Astrocyte (in vitro differentiated cells and primary cell): ENCODE results near the gene CIBAR2. TPM values are rescaled to one million over a fixed set of nuclear protein-coding genes. Genes with fewer than 3 reads are reported as not detected.
A peak's percentile ranks its signal among the peaks of the same experiment; 100 is the strongest.

ENCODE experiments used
- DNase-seq: peaks from one replicate; pipeline ENCODE4 v3.0.0-alpha.2; 2010; ENCODE audit warnings: low read depth
- FAIRE-seq: peaks from 2 replicates; lab custom pipeline; 2011; peaks lifted over from hg19 to GRCh38; lab: Jason Lieb, UNC
- H2AFZ ChIP-seq: 2 replicates; pipeline ENCODE4 v1.6.0; 2012; ENCODE audit warnings: low read depth, low read length, inconsistent platforms
- H3K27ac ChIP-seq: 2 replicates; pipeline ENCODE4 v1.5.1; 2011; ENCODE audit warnings: low read depth, low read length, inconsistent platforms
- H3K27me3 ChIP-seq: 2 replicates; pipeline ENCODE4 v1.6.0; 2011; ENCODE audit warnings: low read length, inconsistent platforms; ENCODE audit not compliant: insufficient read depth
- H3K36me3 ChIP-seq: 2 replicates; pipeline ENCODE4 v1.5.1; 2011; ENCODE audit warnings: low read length, inconsistent platforms; ENCODE audit not compliant: insufficient read depth
- H3K4me1 ChIP-seq: 2 replicates; pipeline ENCODE4 v1.5.1; 2011; ENCODE audit warnings: low read length, inconsistent platforms; ENCODE audit not compliant: insufficient read depth
- H3K4me2 ChIP-seq: 2 replicates; pipeline ENCODE4 v1.6.0; 2012; ENCODE audit warnings: low read length, inconsistent platforms
- H3K4me3 ChIP-seq: 2 replicates; pipeline ENCODE4 v1.5.1; 2011; ENCODE audit warnings: low read depth, mild to moderate bottlenecking, low read length, inconsistent platforms; ENCODE audit not compliant: insufficient read depth
- H3K79me2 ChIP-seq: 2 replicates; pipeline ENCODE4 v1.6.0; 2012; ENCODE audit warnings: mild to moderate bottlenecking, low read length, inconsistent platforms; ENCODE audit not compliant: insufficient read depth
- H3K9ac ChIP-seq: 2 replicates; pipeline ENCODE4 v1.6.0; 2012; ENCODE audit warnings: mild to moderate bottlenecking, low read length, inconsistent platforms
- H3K9me3 ChIP-seq: 2 replicates; pipeline ENCODE4 v1.5.1; 2012; ENCODE audit warnings: low read depth, mild to moderate bottlenecking, low read length, inconsistent platforms; ENCODE audit not compliant: insufficient read depth
- H4K20me1 ChIP-seq: 2 replicates; pipeline ENCODE4 v1.6.0; 2012; ENCODE audit warnings: low read length, inconsistent platforms; ENCODE audit not compliant: insufficient read depth
- H3K27ac Mint-ChIP-seq: one replicate; pipeline ENCODE4 v1.8.0; 2021; ENCODE audit warnings: mild to moderate bottlenecking, mixed read lengths; ENCODE audit not compliant: unreplicated experiment
- H3K27me3 Mint-ChIP-seq: one replicate; pipeline ENCODE4 v1.8.0; 2021; ENCODE audit warnings: low read depth, mixed read lengths; ENCODE audit not compliant: unreplicated experiment
- H3K36me3 Mint-ChIP-seq: one replicate; pipeline ENCODE4 v1.8.0; 2021; ENCODE audit warnings: low read depth, mixed read lengths; ENCODE audit not compliant: unreplicated experiment
- H3K4me1 Mint-ChIP-seq: one replicate; pipeline ENCODE4 v1.8.0; 2021; ENCODE audit warnings: low read depth, mixed read lengths; ENCODE audit not compliant: unreplicated experiment
- H3K4me3 Mint-ChIP-seq: one replicate; pipeline ENCODE4 v1.8.0; 2021; ENCODE audit warnings: mild to moderate bottlenecking, moderate library complexity, mixed read lengths; ENCODE audit not compliant: unreplicated experiment
- H3K9me3 Mint-ChIP-seq: one replicate; pipeline ENCODE4 v1.8.0; 2021; ENCODE audit warnings: mild to moderate bottlenecking, mixed read lengths; ENCODE audit not compliant: unreplicated experiment
- EZH2 ChIP-seq: IDR thresholded peaks from 2 replicates; pipeline ENCODE4 v1.6.1; 2012; ENCODE audit warnings: mild to moderate bottlenecking, low read length, inconsistent platforms; ENCODE audit not compliant: insufficient read depth
- total RNA-seq: library from RNA; stranded (reverse); gene quantifications from 2 replicates; pipeline ENCODE4 v1.2.1, GENCODE V29; 2021
- TF ChIP-seq, protein P1 (sequence below): IDR thresholded peaks from 2 replicates; pipeline ENCODE4 v1.5.1; 2011; ENCODE audit warnings: low read depth, mild to moderate bottlenecking, inconsistent platforms, low read length, moderate library complexity; ENCODE audit not compliant: insufficient read depth

CIBAR2 gene
- total RNA-seq, 1 donor from 2014 or later, result not detected

DNA sequence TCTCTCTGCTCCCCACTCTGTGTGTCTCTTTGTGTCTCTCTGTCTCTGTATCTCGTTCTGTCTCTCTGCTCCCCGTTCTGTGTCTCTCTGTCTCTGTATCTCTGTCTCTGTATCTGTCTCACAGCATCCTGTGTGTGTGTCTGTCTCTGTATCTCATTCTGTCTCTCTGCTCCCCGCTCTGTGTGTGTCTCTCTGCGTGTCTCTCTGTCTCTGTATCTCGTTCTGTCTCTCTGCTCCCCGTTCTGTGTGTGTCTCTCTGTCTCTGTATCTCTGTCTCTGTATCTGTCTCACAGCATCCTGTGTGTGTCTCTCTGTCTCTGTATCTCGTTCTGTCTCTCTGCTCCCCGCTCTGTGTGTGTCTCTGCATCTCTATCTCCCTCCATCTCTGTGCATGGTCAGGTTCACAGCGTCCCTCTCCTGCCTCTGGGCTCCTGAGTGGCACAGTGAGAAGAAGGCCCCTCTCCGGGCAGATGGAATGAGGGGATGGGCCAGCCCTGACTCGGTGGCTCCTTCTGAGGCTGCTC is 38.9 kb upstream of the CIBAR2 start:
- Histone ChIP-seq H3K27me3 (no peaks in the 10 kb centered on the region), H3K27ac (no peak overlapping the region), H3K9ac (peak overlapping the region; percentile 50), H3K4me3 (no peak overlapping the region), H3K79me2 (no peaks in the 10 kb centered on the region), H3K36me3 (no peaks in the 10 kb centered on the region), H3K4me2 (peak overlapping the region; percentile 75), H2AFZ (peak overlapping the region; percentile 49), H3K4me1 (peaks cover 24% of the 10 kb centered on the region), H4K20me1 (no peaks in the 10 kb centered on the region), H3K9me3 (no peaks in the 10 kb centered on the region)
- H3K27ac Mint-ChIP-seq, result no peak overlapping the region
- no peaks in the 10 kb centered on the region for H3K36me3 Mint-ChIP-seq
- H3K9me3 Mint-ChIP-seq, result no peaks in the 10 kb centered on the region
- peaks cover 19% of the 10 kb centered on the region for H3K27me3 Mint-ChIP-seq
- TF ChIP-seq EZH2, result no peak
- TF ChIP-seq, protein P1, sequence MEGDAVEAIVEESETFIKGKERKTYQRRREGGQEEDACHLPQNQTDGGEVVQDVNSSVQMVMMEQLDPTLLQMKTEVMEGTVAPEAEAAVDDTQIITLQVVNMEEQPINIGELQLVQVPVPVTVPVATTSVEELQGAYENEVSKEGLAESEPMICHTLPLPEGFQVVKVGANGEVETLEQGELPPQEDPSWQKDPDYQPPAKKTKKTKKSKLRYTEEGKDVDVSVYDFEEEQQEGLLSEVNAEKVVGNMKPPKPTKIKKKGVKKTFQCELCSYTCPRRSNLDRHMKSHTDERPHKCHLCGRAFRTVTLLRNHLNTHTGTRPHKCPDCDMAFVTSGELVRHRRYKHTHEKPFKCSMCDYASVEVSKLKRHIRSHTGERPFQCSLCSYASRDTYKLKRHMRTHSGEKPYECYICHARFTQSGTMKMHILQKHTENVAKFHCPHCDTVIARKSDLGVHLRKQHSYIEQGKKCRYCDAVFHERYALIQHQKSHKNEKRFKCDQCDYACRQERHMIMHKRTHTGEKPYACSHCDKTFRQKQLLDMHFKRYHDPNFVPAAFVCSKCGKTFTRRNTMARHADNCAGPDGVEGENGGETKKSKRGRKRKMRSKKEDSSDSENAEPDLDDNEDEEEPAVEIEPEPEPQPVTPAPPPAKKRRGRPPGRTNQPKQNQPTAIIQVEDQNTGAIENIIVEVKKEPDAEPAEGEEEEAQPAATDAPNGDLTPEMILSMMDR, result no peak
- DNase-seq (no peak), FAIRE-seq (no peak)
- peaks cover 10% of the 10 kb centered on the region for H3K4me1 Mint-ChIP-seq
- H3K4me3 Mint-ChIP-seq, result no peak overlapping the region

DNA sequence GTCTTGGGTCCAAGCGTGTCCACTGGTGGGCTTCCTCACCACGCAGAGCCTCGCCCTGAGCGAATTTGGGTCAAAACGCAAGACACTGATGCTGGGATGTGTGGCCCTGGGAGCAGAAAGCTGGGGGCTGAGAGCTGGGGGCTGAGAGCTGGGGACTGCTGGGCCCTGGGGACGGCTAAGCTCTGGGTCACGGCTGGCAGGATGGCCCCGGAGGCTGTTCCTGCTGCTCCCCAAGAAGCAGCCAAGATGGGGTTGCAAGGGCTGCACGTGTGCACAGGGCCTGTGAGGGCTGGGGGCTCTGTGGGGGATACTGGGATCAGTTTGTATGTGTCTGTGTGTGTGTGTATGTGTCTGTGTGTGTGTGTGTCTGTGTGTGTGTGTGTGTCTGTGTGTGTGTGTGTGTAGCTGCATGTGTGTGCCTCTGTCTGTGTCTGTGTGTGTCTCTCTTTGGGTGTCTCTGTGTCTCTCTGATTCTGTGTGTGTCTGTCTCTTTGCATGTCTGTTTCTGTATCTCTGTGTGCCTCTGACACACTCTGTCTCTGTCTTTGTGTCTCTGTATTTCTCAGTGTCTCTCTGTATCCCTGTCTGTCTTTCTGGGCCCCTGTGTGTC is 38.2 kb upstream of the CIBAR2 start:
- Mint-ChIP-seq H3K9me3 (no peaks in the 10 kb centered on the region), H3K27me3 (peaks cover 22% of the 10 kb centered on the region), H3K27ac (no peak overlapping the region), H3K4me3 (no peak overlapping the region), H3K4me1 (peaks cover 10% of the 10 kb centered on the region), H3K36me3 (no peaks in the 10 kb centered on the region)
- Histone ChIP-seq H3K79me2 (no peaks in the 10 kb centered on the region), H4K20me1 (no peaks in the 10 kb centered on the region), H3K4me2 (no peak overlapping the region), H3K4me3 (no peak overlapping the region), H3K9ac (no peak overlapping the region), H2AFZ (no peak overlapping the region), H3K9me3 (no peaks in the 10 kb centered on the region), H3K36me3 (no peaks in the 10 kb centered on the region), H3K4me1 (peaks cover 24% of the 10 kb centered on the region), H3K27me3 (no peaks in the 10 kb centered on the region), H3K27ac (no peak overlapping the region)
- TF ChIP-seq EZH2, result no peak
- TF ChIP-seq, protein P1, result no peak
- no peak for FAIRE-seq
- no peak for DNase-seq

DNA sequence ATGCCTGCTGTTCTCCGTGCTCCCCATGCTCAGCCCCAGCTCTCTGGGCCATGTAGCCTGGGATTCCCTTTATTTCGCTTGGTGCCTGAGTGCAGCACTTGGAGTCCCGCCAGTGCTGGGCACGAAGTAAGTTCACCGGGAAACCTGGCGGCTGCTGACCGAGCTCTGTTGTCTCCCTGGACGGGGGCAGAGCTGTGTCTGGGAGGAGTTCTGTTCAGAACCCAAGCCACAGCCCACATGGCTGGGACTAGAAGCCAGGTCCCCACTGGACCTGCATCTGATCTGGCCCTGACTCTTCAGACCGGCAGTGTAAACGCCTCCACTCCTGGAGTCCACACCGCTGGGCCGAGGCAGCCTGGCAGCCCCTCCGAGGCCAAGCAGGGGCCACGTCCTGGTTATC is 37.5 kb upstream of the CIBAR2 start:
- DNase-seq, result no peak
- no peaks in the 10 kb centered on the region for H3K9me3 ChIP-seq
- no peak overlapping the region for H3K4me3 ChIP-seq
- no peak overlapping the region for H3K27ac ChIP-seq
- Mint-ChIP-seq H3K4me1 (peaks cover 10% of the 10 kb centered on the region), H3K4me3 (no peak overlapping the region), H3K9me3 (no peaks in the 10 kb centered on the region), H3K27ac (no peak overlapping the region), H3K36me3 (no peaks in the 10 kb centered on the region), H3K27me3 (peaks cover 22% of the 10 kb centered on the region)
- no peak for FAIRE-seq
- no peak for TF ChIP-seq EZH2
- TF ChIP-seq, protein P1, result no peak
- no peaks in the 10 kb centered on the region for H3K27me3 ChIP-seq
- no peaks in the 10 kb centered on the region for H3K36me3 ChIP-seq
- peaks cover 24% of the 10 kb centered on the region for H3K4me1 ChIP-seq
- no peaks in the 10 kb centered on the region for H3K79me2 ChIP-seq
- H2AFZ ChIP-seq, result no peak overlapping the region
- no peak overlapping the region for H3K9ac ChIP-seq
- H3K4me2 ChIP-seq, result no peak overlapping the region
- H4K20me1 ChIP-seq, result no peaks in the 10 kb centered on the region
